ENCODE results near the gene TEX101.
"Not testable (repeated sequence)": the region's sequence is repeated elsewhere in the genome, so short reads cannot be mapped to it uniquely, and the experiment has no call there.

The TEX101 gene, protein sequence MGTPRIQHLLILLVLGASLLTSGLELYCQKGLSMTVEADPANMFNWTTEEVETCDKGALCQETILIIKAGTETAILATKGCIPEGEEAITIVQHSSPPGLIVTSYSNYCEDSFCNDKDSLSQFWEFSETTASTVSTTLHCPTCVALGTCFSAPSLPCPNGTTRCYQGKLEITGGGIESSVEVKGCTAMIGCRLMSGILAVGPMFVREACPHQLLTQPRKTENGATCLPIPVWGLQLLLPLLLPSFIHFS

DNA sequence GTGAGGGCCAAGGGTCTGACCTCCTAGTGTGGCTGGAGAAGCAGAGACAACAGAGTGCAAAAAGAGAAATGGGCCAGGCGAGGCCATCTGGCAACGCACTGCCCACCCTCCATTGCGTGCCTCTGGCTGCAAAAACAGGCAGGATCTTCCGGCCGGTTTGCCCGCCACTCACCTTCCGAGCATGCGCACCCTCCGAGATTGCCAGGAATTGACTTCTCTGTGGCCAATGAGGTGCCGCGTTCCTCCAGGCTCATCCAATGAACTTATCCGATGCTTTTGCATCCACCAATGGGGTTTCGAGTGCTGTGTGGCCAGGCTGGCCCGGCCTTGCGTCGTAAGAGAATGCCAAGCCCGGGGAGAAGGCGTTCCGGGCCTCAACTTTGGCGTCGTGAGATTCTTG lies at the start of gene TEX101:
Gene TEX101, plus strand, starts transcription at position 337 of the 400 bp plus-strand sequence. CDS start 1,030 bp downstream, outside the sequence.
- Mint-ChIP-seq H3K4me3 (no peak within 1 kb of the TSS), H3K4me1 (ENCODE audit: low read depth) (no peaks in the 10 kb centered on the region), H3K27ac (no peak within 1 kb of the TSS), H3K9me3 (no peaks in the 10 kb centered on the region), H3K36me3 (ENCODE audit: low read depth) (no peaks in the 10 kb centered on the region), H3K27me3 (ENCODE audit: low read depth) (no peaks in the 10 kb centered on the region)

DNA sequence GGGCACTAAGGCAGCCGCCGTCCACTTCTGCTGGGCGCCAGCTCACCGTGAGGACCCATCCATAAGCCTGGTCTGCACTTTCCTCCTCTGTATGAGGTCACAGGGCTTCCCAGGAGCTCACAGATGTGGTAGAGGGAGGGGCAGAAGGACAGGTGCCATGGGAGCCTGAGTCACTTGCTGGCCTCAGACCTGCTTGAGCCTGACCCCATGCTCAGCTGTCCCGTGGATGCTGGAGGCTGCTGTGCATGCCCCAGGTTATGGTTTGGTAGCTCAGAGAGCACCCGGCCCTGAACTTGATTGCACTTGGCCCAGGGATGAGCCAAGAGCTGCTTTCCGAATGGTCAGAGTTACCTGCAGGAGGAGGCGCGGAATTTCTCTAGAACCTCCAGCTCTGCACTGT lies 49.0 kb upstream of the TEX101 start:
- not testable (repeated sequence) for H3K36me3 Mint-ChIP-seq (ENCODE audit: low read depth); H3K4me1 Mint-ChIP-seq (ENCODE audit: low read depth); H3K9me3 Mint-ChIP-seq; H3K27ac Mint-ChIP-seq; H3K27me3 Mint-ChIP-seq (ENCODE audit: low read depth); H3K4me3 Mint-ChIP-seq

DNA sequence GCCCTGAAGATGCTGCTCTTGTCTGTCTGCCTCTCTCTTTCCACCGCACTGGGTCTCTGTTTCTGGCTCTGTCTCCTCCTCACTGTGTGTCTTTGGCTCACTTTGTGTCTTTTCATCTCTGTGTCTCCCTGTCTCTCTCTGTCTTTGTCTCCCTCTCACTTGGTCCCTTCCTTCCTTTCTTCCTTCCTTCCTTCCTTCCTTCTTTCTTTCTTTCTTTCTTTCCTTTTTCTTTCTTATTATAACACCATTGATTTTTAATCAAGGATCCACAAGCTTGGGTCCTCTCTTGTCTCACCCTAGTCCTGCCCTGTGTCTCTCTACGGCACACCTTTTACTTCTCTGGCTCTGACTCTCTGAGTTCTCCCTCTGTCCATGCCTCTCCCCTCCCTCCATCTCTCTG lies 46.9 kb upstream of the TEX101 start:
- Mint-ChIP-seq H3K9me3 (no peaks in the 10 kb centered on the region), H3K27me3 (ENCODE audit: low read depth) (no peaks in the 10 kb centered on the region), H3K4me1 (ENCODE audit: low read depth) (no peaks in the 10 kb centered on the region), H3K27ac (no peak overlapping the region), H3K36me3 (ENCODE audit: low read depth) (no peaks in the 10 kb centered on the region), H3K4me3 (no peak overlapping the region)

DNA sequence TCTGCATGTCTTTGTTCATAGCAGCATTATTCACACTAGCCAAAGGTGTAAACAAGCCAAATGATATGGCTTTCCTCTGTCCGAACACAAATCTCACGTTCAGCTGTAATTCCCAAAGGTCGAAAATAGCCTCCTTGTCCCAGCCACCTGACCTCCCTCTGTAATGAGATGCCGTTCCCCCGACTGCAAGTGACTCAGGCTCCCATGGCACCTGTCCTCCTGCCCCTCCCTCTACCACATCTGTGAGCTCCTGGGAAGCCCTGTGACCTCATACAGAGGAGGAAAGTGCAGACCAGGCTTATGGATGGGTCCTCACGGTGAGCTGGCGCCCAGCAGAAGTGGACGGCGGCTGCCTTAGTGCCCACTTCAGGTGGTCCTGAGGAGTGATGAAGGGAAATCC lies 45.8 kb upstream of the TEX101 start:
- H3K36me3 Mint-ChIP-seq (ENCODE audit: low read depth); H3K9me3 Mint-ChIP-seq; H3K27me3 Mint-ChIP-seq (ENCODE audit: low read depth); H3K27ac Mint-ChIP-seq; H3K4me3 Mint-ChIP-seq; H3K4me1 Mint-ChIP-seq (ENCODE audit: low read depth): not testable (repeated sequence)

DNA sequence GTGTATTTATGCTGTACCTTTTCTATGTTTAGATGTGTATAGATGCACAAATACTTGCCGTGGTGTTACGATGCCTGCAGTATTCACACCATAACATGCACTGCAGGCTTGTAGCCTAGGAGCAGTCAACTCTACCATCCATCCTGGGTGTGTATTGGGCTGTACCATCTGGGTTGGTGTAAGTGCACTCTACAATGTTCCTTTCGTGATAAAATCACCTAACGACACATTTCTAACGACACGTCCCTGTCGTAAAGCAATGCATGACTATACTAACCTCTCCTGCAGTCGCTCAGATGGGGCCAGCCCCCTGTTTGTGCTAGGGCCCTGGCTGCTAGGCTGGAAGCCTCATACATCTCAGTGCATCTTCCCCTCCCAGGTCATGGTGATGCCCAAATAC lies 42.8 kb upstream of the TEX101 start:
- Mint-ChIP-seq H3K27ac (no peak overlapping the region), H3K9me3 (no peaks in the 10 kb centered on the region), H3K4me3 (no peak overlapping the region), H3K36me3 (ENCODE audit: low read depth) (no peaks in the 10 kb centered on the region), H3K27me3 (ENCODE audit: low read depth) (no peaks in the 10 kb centered on the region), H3K4me1 (ENCODE audit: low read depth) (no peaks in the 10 kb centered on the region)

DNA sequence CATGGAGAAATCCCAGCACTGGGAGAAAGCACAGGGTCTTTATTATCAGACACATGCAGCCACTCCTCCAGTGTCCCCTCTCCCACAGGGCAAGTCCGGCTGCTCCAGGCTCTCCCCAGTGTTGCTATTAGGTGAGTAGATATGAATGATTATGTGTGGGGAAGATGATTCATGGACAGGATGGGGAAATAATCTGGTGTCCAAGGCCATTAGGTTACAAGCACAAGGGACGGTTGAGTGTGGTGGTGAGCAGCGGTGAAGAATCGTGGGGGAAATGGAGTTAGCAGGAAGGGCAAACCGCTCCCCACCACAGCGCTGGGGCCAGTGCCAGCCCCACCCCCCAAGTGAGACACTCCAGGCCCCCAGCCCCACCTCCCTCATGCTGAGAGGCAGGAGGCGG lies 42.2 kb upstream of the TEX101 start:
- Mint-ChIP-seq H3K4me3 (no peak overlapping the region), H3K4me1 (ENCODE audit: low read depth) (no peaks in the 10 kb centered on the region), H3K27ac (no peak overlapping the region), H3K9me3 (no peaks in the 10 kb centered on the region), H3K36me3 (ENCODE audit: low read depth) (no peaks in the 10 kb centered on the region), H3K27me3 (ENCODE audit: low read depth) (no peaks in the 10 kb centered on the region)

DNA sequence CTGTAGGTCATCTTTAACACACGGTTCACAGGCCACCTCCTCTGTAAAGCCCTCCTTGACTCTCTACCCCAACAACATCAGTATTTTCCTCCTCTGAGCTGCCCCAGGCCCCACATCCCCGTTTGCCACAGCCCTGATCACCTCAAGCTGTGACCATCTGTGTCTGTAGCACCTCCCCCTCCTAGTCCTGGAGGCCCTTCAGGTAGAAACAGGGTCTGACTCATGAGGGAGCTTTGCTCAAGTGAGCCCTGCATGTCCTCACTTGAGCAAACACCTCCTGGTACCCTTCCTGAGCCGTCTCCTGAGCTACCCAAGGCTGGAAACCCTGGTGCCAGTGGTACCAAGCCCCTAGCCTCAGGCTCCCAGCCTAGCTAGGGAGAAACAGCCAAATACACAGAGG lies 37.1 kb upstream of the TEX101 start:
- not testable (repeated sequence) for H3K27ac Mint-ChIP-seq; H3K4me3 Mint-ChIP-seq; H3K36me3 Mint-ChIP-seq (ENCODE audit: low read depth); H3K9me3 Mint-ChIP-seq; H3K4me1 Mint-ChIP-seq (ENCODE audit: low read depth); H3K27me3 Mint-ChIP-seq (ENCODE audit: low read depth)

DNA sequence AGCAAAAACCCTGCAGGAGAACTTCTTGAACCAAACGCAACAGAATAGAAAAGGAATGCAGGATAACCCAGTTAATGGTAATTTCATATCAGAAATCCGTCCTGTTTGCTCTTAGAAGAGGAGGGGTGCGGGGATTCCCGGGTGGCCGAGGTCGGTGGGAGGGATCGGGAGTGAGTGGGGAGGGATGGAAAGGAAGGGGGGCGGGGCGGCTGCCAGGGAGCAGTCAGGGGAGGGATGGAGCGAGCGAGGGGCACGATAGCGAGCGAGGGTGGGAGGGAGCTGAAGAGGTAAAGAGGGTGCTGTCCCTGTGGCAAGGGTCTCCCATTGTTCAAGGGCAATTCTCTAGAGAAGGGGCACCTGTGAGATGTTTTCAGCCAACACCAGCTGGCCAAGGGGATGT lies 34.7 kb upstream of the TEX101 start:
- Mint-ChIP-seq H3K9me3 (no peaks in the 10 kb centered on the region), H3K4me3 (no peak overlapping the region), H3K36me3 (ENCODE audit: low read depth) (no peaks in the 10 kb centered on the region), H3K27ac (no peak overlapping the region), H3K4me1 (ENCODE audit: low read depth) (no peaks in the 10 kb centered on the region), H3K27me3 (ENCODE audit: low read depth) (no peaks in the 10 kb centered on the region)

DNA sequence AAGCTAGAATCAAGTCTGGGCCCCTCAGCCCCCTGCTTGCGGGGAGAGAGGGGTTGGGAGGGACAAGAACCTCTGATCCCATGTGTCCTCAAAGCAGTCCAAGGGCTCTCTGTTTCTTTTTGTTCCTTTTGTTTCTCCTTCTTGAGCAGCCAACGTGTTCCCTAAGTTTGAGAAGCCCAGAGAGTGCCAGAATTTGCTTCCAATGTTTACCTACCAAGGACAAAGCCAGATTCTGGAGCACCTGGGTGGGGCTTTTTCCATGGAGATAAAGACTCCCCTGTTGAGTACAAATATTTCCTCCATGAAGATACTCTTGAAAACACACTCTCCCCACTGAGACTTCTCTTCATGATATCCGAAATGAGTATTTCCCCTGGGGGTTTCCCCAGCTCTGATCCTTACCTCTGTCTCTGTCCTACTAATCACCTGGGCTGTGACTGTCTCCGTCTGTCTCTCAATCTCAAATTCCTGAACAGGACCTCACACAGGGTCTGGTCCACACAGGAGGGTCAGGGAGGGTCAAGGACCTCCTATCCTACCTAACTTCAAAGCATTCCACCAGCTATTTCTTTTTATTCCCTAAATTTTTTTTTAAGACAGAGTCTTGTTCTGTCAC lies 33.8 kb upstream of the TEX101 start:
- no peak overlapping the region for H3K4me3 Mint-ChIP-seq
- no peaks in the 10 kb centered on the region for H3K27me3 Mint-ChIP-seq (ENCODE audit: low read depth)
- H3K27ac Mint-ChIP-seq: no peak overlapping the region
- H3K4me1 Mint-ChIP-seq (ENCODE audit: low read depth): no peaks in the 10 kb centered on the region
- H3K36me3 Mint-ChIP-seq (ENCODE audit: low read depth): no peaks in the 10 kb centered on the region
- H3K9me3 Mint-ChIP-seq: no peaks in the 10 kb centered on the region

DNA sequence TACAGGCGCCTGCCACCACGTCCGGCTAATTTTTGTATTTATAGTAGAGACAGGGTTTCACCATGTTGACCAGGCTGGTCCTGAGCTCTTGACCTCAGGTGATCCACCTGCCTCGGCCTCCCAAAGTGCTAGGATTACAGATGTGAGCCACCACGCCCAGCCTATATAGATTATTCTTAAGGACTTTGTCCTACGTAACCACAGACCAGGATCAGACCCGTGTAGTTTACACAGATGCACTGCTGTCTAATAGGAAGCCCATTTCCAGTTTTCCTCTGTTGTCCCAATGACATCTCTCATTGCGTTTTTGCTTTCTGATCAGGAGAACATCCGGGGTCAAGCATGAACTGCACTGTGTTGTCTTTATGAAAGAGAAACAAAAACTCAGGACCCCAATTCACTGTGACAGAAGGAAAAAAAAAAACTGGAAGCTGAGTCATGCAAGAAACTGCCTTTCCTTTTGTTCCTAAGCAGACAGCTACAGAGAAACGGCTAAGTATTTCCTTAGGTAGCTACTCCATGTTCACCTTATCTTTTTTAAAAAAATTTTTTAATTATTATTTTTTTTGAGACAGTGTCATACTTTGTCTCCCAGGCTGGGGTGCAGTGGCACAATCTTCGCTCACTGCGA lies 32.0 kb upstream of the TEX101 start:
- H3K4me3 Mint-ChIP-seq, H3K27ac Mint-ChIP-seq: not testable (repeated sequence)

DNA sequence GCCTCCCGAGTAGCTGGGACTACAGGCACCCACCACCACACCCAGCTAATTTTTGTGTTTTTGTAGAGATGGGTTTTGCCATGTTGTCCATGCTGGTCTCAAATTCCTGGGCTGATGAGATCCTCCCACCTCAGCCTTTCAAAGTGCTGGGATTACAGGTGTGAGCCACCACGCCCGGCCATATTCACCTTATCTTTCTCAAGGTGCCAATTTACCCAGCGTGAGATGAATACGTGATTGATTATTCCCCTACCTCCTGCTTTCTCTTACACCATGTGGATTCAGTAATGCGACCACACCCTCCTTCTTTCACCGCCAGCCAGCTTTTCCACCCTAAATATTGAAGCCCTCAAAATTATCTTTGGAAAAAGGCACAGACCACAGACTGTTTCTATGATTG lies 31.4 kb upstream of the TEX101 start:
- H3K27me3 Mint-ChIP-seq (ENCODE audit: low read depth); H3K36me3 Mint-ChIP-seq (ENCODE audit: low read depth); H3K27ac Mint-ChIP-seq; H3K9me3 Mint-ChIP-seq; H3K4me1 Mint-ChIP-seq (ENCODE audit: low read depth); H3K4me3 Mint-ChIP-seq: not testable (repeated sequence)

More for the DNA sequence above, 32.0 kb upstream of the TEX101 start:
- not testable (repeated sequence) for H3K36me3 Mint-ChIP-seq (ENCODE audit: low read depth); H3K4me1 Mint-ChIP-seq (ENCODE audit: low read depth); H3K27me3 Mint-ChIP-seq (ENCODE audit: low read depth); H3K9me3 Mint-ChIP-seq

DNA sequence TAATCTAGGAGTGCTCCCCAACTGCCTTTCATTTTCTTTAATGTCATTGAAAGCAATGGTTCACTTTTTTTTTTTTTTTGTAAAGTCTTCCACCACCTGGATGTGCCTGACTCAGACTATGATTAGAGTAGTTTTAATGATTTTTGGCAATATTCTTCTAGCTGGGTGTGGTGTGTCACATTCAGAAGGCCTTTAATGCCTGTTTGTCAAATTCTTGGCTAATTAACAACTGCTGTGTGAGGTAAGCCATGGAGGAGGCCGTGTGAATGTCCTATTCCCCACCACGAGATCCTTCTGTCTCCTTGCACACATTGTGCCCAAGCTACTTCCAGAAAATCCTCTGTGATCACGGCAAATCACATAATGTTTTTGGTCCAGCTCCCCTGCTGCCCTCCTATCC lies 30.9 kb upstream of the TEX101 start:
- not testable (repeated sequence) for H3K4me1 Mint-ChIP-seq (ENCODE audit: low read depth); H3K27me3 Mint-ChIP-seq (ENCODE audit: low read depth); H3K36me3 Mint-ChIP-seq (ENCODE audit: low read depth); H3K4me3 Mint-ChIP-seq; H3K27ac Mint-ChIP-seq; H3K9me3 Mint-ChIP-seq

DNA sequence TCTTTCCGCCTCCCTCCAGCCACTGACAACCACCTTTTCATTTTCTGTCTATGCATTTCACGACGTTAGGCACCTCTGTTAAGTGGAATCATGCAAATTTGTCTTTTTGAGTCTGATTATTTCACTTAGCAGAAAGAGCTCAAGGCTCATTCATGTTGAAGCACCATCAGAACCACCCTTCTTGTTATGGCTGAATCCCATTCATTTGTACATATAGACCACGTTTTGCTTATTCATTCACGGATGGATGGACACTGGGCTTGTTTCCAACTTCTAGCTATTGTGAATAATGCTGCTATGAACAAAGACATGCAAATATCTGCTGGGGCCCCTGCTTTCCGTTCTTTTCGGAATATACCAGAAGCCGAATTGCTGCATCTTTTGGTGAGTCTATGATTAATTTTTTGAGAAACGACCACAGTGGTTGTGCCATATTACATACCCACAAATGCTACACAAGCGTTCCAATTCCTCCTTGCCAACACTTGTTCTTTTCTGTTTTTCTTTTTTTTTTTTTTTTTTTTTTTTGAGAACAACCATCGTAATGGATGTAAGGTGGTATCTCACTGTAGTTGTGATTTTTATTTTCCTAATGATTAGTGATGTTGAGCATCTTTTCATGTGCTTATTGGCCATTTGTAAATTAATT lies 23.7 kb upstream of the TEX101 start:
- not testable (repeated sequence) for H3K27ac Mint-ChIP-seq; H3K4me1 Mint-ChIP-seq (ENCODE audit: low read depth); H3K4me3 Mint-ChIP-seq; H3K27me3 Mint-ChIP-seq (ENCODE audit: low read depth); H3K36me3 Mint-ChIP-seq (ENCODE audit: low read depth); H3K9me3 Mint-ChIP-seq

DNA sequence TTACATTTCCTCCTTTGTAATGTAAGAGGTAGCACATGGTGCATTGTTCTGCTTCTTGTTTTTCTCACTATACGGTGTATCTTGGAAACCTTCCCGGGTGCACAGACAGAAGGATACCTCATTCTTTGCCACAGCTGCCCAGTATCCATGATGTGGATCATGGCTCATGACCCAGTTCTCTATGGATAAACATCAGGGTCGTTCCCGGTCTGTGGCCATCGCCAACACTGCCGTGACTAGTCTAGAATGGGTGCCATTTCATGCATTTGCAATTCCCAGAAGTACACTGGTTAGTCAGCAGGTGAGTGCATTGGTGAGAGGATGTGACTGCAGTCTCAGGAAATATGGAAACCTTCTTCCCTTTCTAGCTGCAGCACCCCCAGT lies 23.1 kb upstream of the TEX101 start:
- not testable (repeated sequence) for H3K27me3 Mint-ChIP-seq (ENCODE audit: low read depth); H3K9me3 Mint-ChIP-seq; H3K27ac Mint-ChIP-seq; H3K4me3 Mint-ChIP-seq; H3K4me1 Mint-ChIP-seq (ENCODE audit: low read depth); H3K36me3 Mint-ChIP-seq (ENCODE audit: low read depth)

DNA sequence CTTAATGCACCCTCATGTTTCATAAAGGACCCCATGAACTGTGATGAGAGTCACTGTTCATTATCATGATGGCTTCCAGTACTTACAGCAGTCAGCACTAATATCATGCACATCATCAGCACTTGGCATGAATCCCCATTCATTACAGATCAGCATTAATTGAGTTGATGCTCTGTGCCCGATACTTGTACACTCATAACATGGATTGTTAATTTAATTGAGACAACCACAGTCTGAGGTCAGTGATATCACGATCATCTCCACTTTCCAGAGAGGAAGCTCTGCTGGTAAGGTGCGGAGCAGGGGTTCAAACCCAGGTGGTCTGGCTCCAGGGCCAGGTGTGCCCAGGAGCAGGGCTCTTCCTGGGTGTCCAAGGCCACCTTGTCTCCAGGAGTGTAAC lies 21.2 kb upstream of the TEX101 start:
- not testable (repeated sequence) for H3K4me1 Mint-ChIP-seq (ENCODE audit: low read depth); H3K4me3 Mint-ChIP-seq; H3K27ac Mint-ChIP-seq; H3K36me3 Mint-ChIP-seq (ENCODE audit: low read depth); H3K9me3 Mint-ChIP-seq; H3K27me3 Mint-ChIP-seq (ENCODE audit: low read depth)

Measured in T-helper 1 cell treated with Interleukin-12 subunit alpha and Interleukin-12 subunit beta and Interleukin-4 antibody, amounts not matched to agents 30 μg/mL and 1 μg/mL, for 36 hours (primary cell).